HG02623 (cell line): ENCODE results near the gene FYTTD1.
"Not testable (repeated sequence)": the region's sequence is repeated elsewhere in the genome, so short reads cannot be mapped to it uniquely, and the experiment has no call there.

Experiments
- ATAC-seq: cut with Tn5 transposase; IDR thresholded peaks from one replicate; pipeline ENCODE4 v1.9.1; 2021; ENCODE audit warnings: moderate library complexity; ENCODE audit not compliant: unreplicated experiment

The FYTTD1 gene

GRCh38 chr3:197749601-197750395 lies at the start of gene FYTTD1:
Gene FYTTD1 (plus strand): TSS chr3:197749883. CDS start chr3:197749972, 89 bp downstream.
- ATAC-seq, result peak; percentile 70

GRCh38 chr3:197700095-197700494 lies 49.6 kb upstream of the FYTTD1 start:
- ATAC-seq, result no peak

- ATAC-seq, result no peak
Measured at GRCh38 chr3:197701841-197702240, 47.8 kb upstream of the FYTTD1 start.

- ATAC-seq, result no peak
Measured at GRCh38 chr3:197706658-197707057, 43.0 kb upstream of the FYTTD1 start.

GRCh38 chr3:197709135-197709534 lies 40.5 kb upstream of the FYTTD1 start:
- ATAC-seq, result no peak

GRCh38 chr3:197710965-197711364 lies 38.7 kb upstream of the FYTTD1 start:
- ATAC-seq, result not testable (repeated sequence)

GRCh38 chr3:197711973-197712707 lies 37.5 kb upstream of the FYTTD1 start:
- peak; percentile 84 for ATAC-seq

- no peak for ATAC-seq
Measured at GRCh38 chr3:197713477-197713822, 36.2 kb upstream of the FYTTD1 start.

- ATAC-seq, result no peak
Measured at GRCh38 chr3:197714251-197714650, 35.4 kb upstream of the FYTTD1 start.

GRCh38 chr3:197718891-197719290 lies 30.8 kb upstream of the FYTTD1 start:
- ATAC-seq, result no peak

- ATAC-seq, result no peak
Measured at GRCh38 chr3:197720694-197721093, 29.0 kb upstream of the FYTTD1 start.

GRCh38 chr3:197722734-197723133 lies 26.9 kb upstream of the FYTTD1 start:
- no peak for ATAC-seq

GRCh38 chr3:197727878-197728277 lies 21.8 kb upstream of the FYTTD1 start:
- not testable (repeated sequence) for ATAC-seq

- ATAC-seq, result no peak
Measured at GRCh38 chr3:197728487-197728886, 21.2 kb upstream of the FYTTD1 start.

GRCh38 chr3:197730200-197730599 lies 19.5 kb upstream of the FYTTD1 start:
- ATAC-seq, result no peak

GRCh38 chr3:197730770-197731169 lies 18.9 kb upstream of the FYTTD1 start:
- ATAC-seq, result not testable (repeated sequence)

- ATAC-seq, result not testable (repeated sequence)
Measured at GRCh38 chr3:197731483-197731882, 18.2 kb upstream of the FYTTD1 start.

GRCh38 chr3:197733042-197733441 lies 16.6 kb upstream of the FYTTD1 start:
- no peak for ATAC-seq

GRCh38 chr3:197734667-197735318 lies 14.9 kb upstream of the FYTTD1 start:
- no peak for ATAC-seq

GRCh38 chr3:197736010-197736490 lies 13.6 kb upstream of the FYTTD1 start:
- ATAC-seq, result no peak

GRCh38 chr3:197736491-197737318 lies 13.0 kb upstream of the FYTTD1 start, which contains the start of gene RUBCN:
Gene RUBCN (minus strand): TSS chr3:197736904. CDS start chr3:197736719, 185 bp downstream.
- peak; percentile 87 for ATAC-seq
